Measurements from ENCODE around the gene NSMCE4A. TPM values are rescaled to one million over a fixed set of nuclear protein-coding genes. Genes with fewer than 3 reads are reported as not detected.

NSMCE4A gene
- total RNA-seq, 4 donors from 2014 or later = 71.1 to 152 (median 92.7) TPM

DNA sequence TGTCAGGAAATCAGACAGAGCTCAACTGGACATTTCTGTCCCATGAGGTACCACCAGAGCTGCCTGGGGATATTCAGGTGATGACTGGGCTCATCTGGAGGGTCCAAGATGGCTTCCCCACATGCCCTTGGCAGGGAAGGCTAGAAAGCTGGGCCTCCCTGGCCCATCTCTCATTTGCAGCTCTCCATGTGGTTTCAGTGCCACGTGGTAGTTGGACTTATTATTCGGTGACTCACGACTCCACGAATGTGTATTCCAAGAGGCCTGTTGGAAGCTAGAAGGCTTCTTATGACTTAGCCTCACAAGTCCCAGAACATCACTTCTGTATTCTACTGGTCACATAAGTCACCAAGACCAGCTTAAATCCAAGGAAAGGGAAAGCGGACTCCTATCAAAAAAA lies 22.8 kb downstream of the NSMCE4A start:
- no peak overlapping the region for H3K27ac ChIP-seq
- TF ChIP-seq POLR2A (IDR thresholded peaks at IDR 0.05) (no peak), POLR2AphosphoS5 (IDR thresholded peaks at IDR 0.05) (no peak)
- TF ChIP-seq, protein P1, sequence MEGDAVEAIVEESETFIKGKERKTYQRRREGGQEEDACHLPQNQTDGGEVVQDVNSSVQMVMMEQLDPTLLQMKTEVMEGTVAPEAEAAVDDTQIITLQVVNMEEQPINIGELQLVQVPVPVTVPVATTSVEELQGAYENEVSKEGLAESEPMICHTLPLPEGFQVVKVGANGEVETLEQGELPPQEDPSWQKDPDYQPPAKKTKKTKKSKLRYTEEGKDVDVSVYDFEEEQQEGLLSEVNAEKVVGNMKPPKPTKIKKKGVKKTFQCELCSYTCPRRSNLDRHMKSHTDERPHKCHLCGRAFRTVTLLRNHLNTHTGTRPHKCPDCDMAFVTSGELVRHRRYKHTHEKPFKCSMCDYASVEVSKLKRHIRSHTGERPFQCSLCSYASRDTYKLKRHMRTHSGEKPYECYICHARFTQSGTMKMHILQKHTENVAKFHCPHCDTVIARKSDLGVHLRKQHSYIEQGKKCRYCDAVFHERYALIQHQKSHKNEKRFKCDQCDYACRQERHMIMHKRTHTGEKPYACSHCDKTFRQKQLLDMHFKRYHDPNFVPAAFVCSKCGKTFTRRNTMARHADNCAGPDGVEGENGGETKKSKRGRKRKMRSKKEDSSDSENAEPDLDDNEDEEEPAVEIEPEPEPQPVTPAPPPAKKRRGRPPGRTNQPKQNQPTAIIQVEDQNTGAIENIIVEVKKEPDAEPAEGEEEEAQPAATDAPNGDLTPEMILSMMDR (IDR thresholded peaks at IDR 0.05) = no peak
- H3K27me3 ChIP-seq = no peaks in the 10 kb centered on the region
- in situ Hi-C loops (cut with MboI; ENCODE audit: low pct_ligation_motif_present in 1 of 4, low pct_unique_long_range_greater_than_20kb in 1 of 4, low sequenced_read_pairs in 3 of 4) (no loop called here), intact Hi-C loops (cut with DNase I; ENCODE audit: low total_unique reads) (no loop called here)
- DNase-seq = no peak
- H3K36me3 ChIP-seq = peaks cover 0 to 15% (median 2%) of the 10 kb centered on the region in 4 donors
- 88 to 100% methylated on average over 1 to 5 of the region's 5 CpGs for WGBS, 2 donors (ENCODE audit: low coverage in 1 of 2)
- H3K9me3 ChIP-seq = no peaks in the 10 kb centered on the region
- no peaks in the 10 kb centered on the region for H3K4me1 ChIP-seq
- no peak overlapping the region for H3K4me3 ChIP-seq

DNA sequence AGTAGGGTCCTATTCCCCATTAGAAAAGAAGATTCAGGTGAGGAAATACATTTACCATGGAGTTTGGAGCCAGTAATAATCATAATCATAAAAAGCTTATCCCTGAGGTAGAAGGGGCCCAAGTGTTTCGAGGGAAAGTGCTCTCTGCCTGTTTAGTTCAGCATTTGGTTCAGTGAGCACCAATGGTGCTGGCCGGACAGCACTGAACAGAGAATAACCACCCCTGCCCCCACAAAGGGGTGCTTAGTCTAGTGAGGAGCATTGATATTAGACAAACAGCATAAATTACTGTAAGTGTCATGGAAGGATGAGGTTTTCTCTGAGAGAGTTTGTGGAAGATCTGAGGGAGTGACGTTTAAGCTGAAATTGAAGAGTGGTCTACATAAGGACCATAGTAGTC lies 25.6 kb downstream of the NSMCE4A start:
- H3K9me3 ChIP-seq = no peaks in the 10 kb centered on the region
- intact Hi-C loops (cut with DNase I; ENCODE audit: low total_unique reads) = no loop called here
- WGBS, 2 donors (ENCODE audit: low coverage in 1 of 2) = 58 to 83% methylated on average over 3 of the region's 3 CpGs

DNA sequence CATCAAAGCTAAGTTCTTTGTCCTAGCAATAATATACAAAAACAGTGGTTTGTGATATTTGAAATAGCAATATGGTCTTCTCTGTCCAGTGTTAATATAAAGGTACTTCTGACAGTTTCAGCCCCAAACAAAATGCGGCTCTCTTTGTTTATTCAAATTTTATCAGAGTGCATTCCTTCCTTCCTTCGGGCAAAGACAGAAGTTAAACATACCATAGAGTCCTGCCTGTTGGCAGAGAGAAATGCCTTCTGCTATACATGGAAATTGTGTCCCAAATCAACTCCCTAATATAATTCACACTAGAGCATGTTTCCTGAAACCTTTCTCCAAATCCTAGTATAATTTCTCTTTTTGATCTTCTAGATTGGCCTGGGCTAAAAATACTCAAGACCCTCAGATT lies 26.0 kb downstream of the NSMCE4A start:
- Histone ChIP-seq H3K27ac (no peak overlapping the region), H3K27me3 (no peaks in the 10 kb centered on the region), H3K4me1 (no peaks in the 10 kb centered on the region), H3K36me3 (no peaks in the 10 kb centered on the region), H3K4me3 (no peak overlapping the region), H3K9me3 (no peaks in the 10 kb centered on the region)
- WGBS, 2 donors (ENCODE audit: low coverage in 1 of 2) = 34 to 71% methylated on average over 1 to 2 of the region's 2 CpGs
- in situ Hi-C loops (cut with MboI; ENCODE audit: low pct_ligation_motif_present in 1 of 4, low pct_unique_long_range_greater_than_20kb in 1 of 4, low sequenced_read_pairs in 3 of 4) (no loop called here), intact Hi-C loops (cut with DNase I; ENCODE audit: low total_unique reads) (no loop called here)
- no peak for DNase-seq
- TF ChIP-seq POLR2A (IDR thresholded peaks at IDR 0.05) = no peak
- TF ChIP-seq, protein P1 (IDR thresholded peaks at IDR 0.05) = no peak
- no peak for TF ChIP-seq POLR2AphosphoS5 (IDR thresholded peaks at IDR 0.05)
- no peak for TF ChIP-seq EP300 (IDR thresholded peaks at IDR 0.05; ENCODE audit: low read depth)

More for the DNA sequence above, 25.6 kb downstream of the NSMCE4A start:
- Histone ChIP-seq H3K36me3 (no peaks in the 10 kb centered on the region), H3K4me3 (no peak overlapping the region), H3K27me3 (no peaks in the 10 kb centered on the region), H3K27ac (no peak overlapping the region), H3K4me1 (no peaks in the 10 kb centered on the region)
- in situ Hi-C loops (cut with MboI; ENCODE audit: low pct_ligation_motif_present in 1 of 4, low pct_unique_long_range_greater_than_20kb in 1 of 4, low sequenced_read_pairs in 3 of 4) = no loop called here
- TF ChIP-seq, protein P1 (IDR thresholded peaks at IDR 0.05) = no peak
- TF ChIP-seq EP300 (IDR thresholded peaks at IDR 0.05; ENCODE audit: low read depth) (no peak), POLR2AphosphoS5 (IDR thresholded peaks at IDR 0.05) (no peak), POLR2A (IDR thresholded peaks at IDR 0.05) (no peak)
- no peak for DNase-seq

DNA sequence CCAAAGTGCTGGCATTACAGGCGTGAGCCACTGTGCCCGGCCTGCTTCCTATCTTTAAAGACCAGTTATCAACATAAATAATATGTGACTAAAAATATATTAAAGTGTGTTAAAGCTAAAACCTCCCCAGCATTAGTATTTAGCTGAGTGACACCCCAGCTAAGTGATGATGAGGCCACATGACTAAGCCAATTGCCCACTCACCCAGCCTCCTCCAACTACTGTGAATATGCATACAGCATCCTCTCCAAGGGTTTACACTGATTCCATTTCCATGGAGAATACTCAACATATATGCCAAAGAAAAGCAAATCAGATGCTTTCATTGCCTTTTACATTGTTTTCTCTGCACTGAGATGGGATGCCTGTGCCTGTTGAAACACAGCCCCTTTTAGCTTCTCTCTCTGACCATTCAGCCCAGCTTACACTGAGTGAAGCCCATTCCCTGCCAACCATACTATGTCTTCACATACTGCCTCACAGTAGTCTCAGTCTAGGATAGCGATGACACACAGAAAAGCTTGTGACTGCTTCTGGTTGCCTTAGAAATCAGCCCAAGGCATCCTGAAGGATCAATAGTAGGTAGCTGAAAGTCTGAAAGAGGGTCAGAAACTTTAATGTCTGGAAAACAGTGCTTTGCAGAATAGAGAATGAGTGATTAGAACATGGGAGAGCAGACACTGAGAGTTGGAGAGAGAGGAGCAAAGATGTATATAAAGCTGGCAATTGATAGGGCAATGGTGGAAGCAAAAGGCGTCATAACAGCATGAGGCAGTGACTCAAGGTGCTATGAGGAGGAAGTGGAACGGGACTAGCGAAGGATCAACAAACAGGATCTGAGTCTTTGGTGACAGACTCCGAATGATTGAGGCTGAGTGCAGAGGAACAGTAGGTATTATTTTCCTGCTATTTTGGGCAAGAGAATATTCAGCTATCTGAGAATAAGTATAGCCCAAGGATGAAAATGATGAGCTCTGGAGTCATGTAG lies 27.4 kb downstream of the NSMCE4A start:
- Histone ChIP-seq H3K4me3 (no peak overlapping the region), H3K9me3 (no peaks in the 10 kb centered on the region), H3K4me1 (peaks cover 0 to 9% (median 4%) of the 10 kb centered on the region in 4 donors), H3K36me3 (no peaks in the 10 kb centered on the region), H3K27me3 (no peaks in the 10 kb centered on the region), H3K27ac (no peak overlapping the region)
- no peak for TF ChIP-seq POLR2AphosphoS5 (IDR thresholded peaks at IDR 0.05)
- no peak for TF ChIP-seq POLR2A (IDR thresholded peaks at IDR 0.05)
- no peak for TF ChIP-seq EP300 (IDR thresholded peaks at IDR 0.05; ENCODE audit: low read depth)
- TF ChIP-seq, protein P1 (IDR thresholded peaks at IDR 0.05) = no peak
- in situ Hi-C loops (cut with MboI; ENCODE audit: low pct_ligation_motif_present in 1 of 4, low pct_unique_long_range_greater_than_20kb in 1 of 4, low sequenced_read_pairs in 3 of 4) = no loop called here
- no peak for DNase-seq
- 81 to 83% methylated on average over 6 to 7 of the region's 7 CpGs for WGBS, 2 donors (ENCODE audit: low coverage in 1 of 2)
- intact Hi-C loops (cut with DNase I; ENCODE audit: low total_unique reads) = no loop called here
